Heart left ventricle (tissue), 16 donors: ENCODE data around the gene SLC39A9. TPM values are rescaled to one million over a fixed set of nuclear protein-coding genes. Genes with fewer than 3 reads are reported as not detected.

ENCODE experiments used
- ATAC-seq, 4 donors: fragments of 200-7000 bp; cut with Tn5 transposase; one replicate each; pipeline ENCODE4 v1.9.1; 2020 to 2022; ENCODE audit warnings: moderate library complexity in 4 of 4, mild to moderate bottlenecking in 3 of 4, moderate number of reproducible peaks in 1 of 4
- DNase-seq, 5 donors: peaks; one replicate each; pipeline ENCODE4 v3.0.0-alpha.2; 2020
- H3K27ac ChIP-seq, 12 donors: fragments of 200-600 bp; sonication (generic) in 4 of 12; one replicate each; pipeline versions ENCODE4 v1.5.0 to v1.8.0; 2016 to 2022; ENCODE audit warnings: mild to moderate bottlenecking in 2 of 12
- H3K27me3 ChIP-seq, 9 donors: fragments of 200-600 bp; sonication (generic) in 2 of 9; one replicate each; pipeline versions ENCODE4 v1.5.1 to v1.8.0; 2016 to 2022; ENCODE audit warnings: mild to moderate bottlenecking in 3 of 9
- H3K36me3 ChIP-seq, 9 donors: fragments of 200-600 bp; sonication (generic) in 2 of 9; one replicate each; pipeline versions ENCODE4 v1.5.0 to v1.8.0; 2018 to 2022; ENCODE audit warnings: mild to moderate bottlenecking in 2 of 9
- H3K4me1 ChIP-seq, 12 donors: fragments of 200-600 bp; sonication (generic) in 4 of 12; one replicate each; pipeline versions ENCODE4 v1.5.0 to v1.8.0; 2016 to 2022; ENCODE audit warnings: mild to moderate bottlenecking in 3 of 12
- H3K4me3 ChIP-seq, 12 donors: fragments of 200-600 bp; sonication (generic) in 4 of 12; one replicate each; pipeline versions ENCODE4 v1.5.0 to v1.8.0; 2017 to 2022; ENCODE audit warnings: mild to moderate bottlenecking in 9 of 12, moderate library complexity in 4 of 12
- H3K9me3 ChIP-seq, 12 donors: fragments of 200-600 bp; sonication (generic) in 4 of 12; one replicate each; pipeline versions ENCODE4 v1.5.0 to v1.8.0; 2016 to 2022; ENCODE audit warnings: mild to moderate bottlenecking in 1 of 12
- POLR2A ChIP-seq, 2 donors: fragments of 450-650 bp; IDR thresholded peaks; one replicate each; pipeline ENCODE4 v1.6.1; 2017; ENCODE audit warnings: antibody characterized with exemption in 2 of 2, mild to moderate bottlenecking in 2 of 2, moderate library complexity in 2 of 2
- WGBS, 4 donors: extraction: QIAGEN DNeasy Blood & Tissue Kit in 2 of 4; methylation state at CpG; one replicate each; pipeline versions ENCODE4 v1.1.5 to v1.1.7; 2013 to 2018; 5-methylcytosine and 5-hydroxymethylcytosine counted together
- intact Hi-C, 10 donors: fragments of 100-400 bp; cut with DNase I; formaldehyde crosslinking; loops; one replicate each; pipeline versions ENCODE4 v1.11.1 to v1.14.2; 2022
- polyA plus RNA-seq, 2 donors: library from polyadenylated mRNA; stranded (reverse); fragments of 200-250 nt; gene quantifications; one replicate each; pipeline ENCODE4 v1.2.3, GENCODE V29; 2013
- total RNA-seq, 9 donors: library from RNA; depleted of rRNA in 2 of 9; stranded (reverse); fragments of >200 nt in 2 of 9; fragmentation: NEBNext Ultra II Directional in 3 of 9; extraction: Animal tissue kit (Norgen Biotek cat#: 25700) in 3 of 9; gene quantifications; one replicate each; pipeline versions ENCODE4 v1.1.0 to v1.2.4, GENCODE V29; 2016 to 2023
- TF ChIP-seq, protein P1 (sequence below), 12 donors: fragments of 200-600 bp; sonication (generic) in 4 of 12; IDR thresholded peaks; one replicate each; pipeline versions ENCODE4 v1.5.0 to v1.8.0; 2018 to 2022; ENCODE audit warnings: antibody characterized with exemption in 12 of 12, mild to moderate bottlenecking in 5 of 12
- donor health status: ischemic (EF 13 %, LVEDD 7.1; RV severe dilation, severe dysfunction).
- donor health status: healthy with polysubstance abuse.
- donor health status: DM: no; HTN: yes; CAD: no.
- donor health status: DM: no; HTN: no; CAD: no.
- donor health status: ischemic (EF 25% LVEDD 6.9; RV normal size, moderate dysfunction).
- donor health status: ischemic (EF 25% LVEDD 5.7; RV mildly dilated, moderate dysfunction).
- donor health status: healthy.
- donor health status: DM: yes; HTN: yes; CAD: no.
- donor health status: ischemic (EF 35%, LVEDD 5.7; RV mildly dilated, moderate dysfunction).
- donor health status: nonischemic (EF 11% LVEDD 7.7; RV severe dilation, severe dysfunction).
- donor health status: DM: yes; HTN: yes; CAD: no.
- donor health status: PGD.
- donor health status: ischemic (EF 29% LVEDD 5.4; RV normal size, mild dysfunction).
- donor health status: nonischemic (EF 23%, LVEDD 6.1; RV moderate dilation, normal function).

Gene SLC39A9
- total and polyA plus RNA-seq, 11 donors: 7.2 to 37.5 (median 25.5) TPM

DNA sequence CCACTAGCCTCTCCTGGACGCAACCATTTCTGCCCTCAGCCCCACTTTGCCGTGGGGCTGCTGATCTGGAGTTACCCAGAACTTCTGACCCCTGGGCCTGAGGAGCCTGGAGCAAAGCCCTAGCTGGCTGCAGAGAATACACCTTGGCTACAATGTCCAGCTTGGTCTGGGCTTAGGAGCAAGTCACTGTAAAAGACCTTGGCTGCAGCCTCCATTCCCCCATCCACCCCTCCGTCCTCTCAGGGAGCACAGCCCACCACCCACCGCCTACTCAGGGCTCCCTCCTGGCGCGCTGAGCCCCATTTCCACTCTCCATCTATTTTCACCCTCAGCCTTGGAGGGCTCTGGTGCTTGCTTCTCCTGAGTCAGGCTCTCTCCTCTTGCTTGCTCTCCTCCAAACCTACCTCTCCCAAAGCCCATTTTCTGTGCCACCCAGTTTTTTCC is 43.3 kb upstream of the SLC39A9 start:
- peak in 1 of 4 donors; percentile 5 for ATAC-seq
- Histone ChIP-seq H3K4me1 (peaks cover 0 to 23% (median 11%) of the 10 kb centered on the region in 12 donors), H3K36me3 (peaks cover 0 to 10% (median 7%) of the 10 kb centered on the region in 9 donors), H3K27ac (peak overlapping the region in 9 of 12 donors; percentile 18 to 64 (median 46)), H3K27me3 (no peaks in the 10 kb centered on the region), H3K4me3 (no peak overlapping the region), H3K9me3 (no peaks in the 10 kb centered on the region)
- TF ChIP-seq POLR2A (IDR thresholded peaks at IDR 0.05): no peak
- TF ChIP-seq, protein P1, sequence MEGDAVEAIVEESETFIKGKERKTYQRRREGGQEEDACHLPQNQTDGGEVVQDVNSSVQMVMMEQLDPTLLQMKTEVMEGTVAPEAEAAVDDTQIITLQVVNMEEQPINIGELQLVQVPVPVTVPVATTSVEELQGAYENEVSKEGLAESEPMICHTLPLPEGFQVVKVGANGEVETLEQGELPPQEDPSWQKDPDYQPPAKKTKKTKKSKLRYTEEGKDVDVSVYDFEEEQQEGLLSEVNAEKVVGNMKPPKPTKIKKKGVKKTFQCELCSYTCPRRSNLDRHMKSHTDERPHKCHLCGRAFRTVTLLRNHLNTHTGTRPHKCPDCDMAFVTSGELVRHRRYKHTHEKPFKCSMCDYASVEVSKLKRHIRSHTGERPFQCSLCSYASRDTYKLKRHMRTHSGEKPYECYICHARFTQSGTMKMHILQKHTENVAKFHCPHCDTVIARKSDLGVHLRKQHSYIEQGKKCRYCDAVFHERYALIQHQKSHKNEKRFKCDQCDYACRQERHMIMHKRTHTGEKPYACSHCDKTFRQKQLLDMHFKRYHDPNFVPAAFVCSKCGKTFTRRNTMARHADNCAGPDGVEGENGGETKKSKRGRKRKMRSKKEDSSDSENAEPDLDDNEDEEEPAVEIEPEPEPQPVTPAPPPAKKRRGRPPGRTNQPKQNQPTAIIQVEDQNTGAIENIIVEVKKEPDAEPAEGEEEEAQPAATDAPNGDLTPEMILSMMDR (IDR thresholded peaks at IDR 0.05): no peak
- intact Hi-C loops: loop anchor here in 2 of 10 donors (5.0 kb wide), 1 partner anchor 98 kb away; no protein-coding TSS in a partner anchor
- 83 to 96% (median 89%) methylated on average over 6 of the region's 6 CpGs for WGBS, 4 donors
- DNase-seq: no peak

DNA sequence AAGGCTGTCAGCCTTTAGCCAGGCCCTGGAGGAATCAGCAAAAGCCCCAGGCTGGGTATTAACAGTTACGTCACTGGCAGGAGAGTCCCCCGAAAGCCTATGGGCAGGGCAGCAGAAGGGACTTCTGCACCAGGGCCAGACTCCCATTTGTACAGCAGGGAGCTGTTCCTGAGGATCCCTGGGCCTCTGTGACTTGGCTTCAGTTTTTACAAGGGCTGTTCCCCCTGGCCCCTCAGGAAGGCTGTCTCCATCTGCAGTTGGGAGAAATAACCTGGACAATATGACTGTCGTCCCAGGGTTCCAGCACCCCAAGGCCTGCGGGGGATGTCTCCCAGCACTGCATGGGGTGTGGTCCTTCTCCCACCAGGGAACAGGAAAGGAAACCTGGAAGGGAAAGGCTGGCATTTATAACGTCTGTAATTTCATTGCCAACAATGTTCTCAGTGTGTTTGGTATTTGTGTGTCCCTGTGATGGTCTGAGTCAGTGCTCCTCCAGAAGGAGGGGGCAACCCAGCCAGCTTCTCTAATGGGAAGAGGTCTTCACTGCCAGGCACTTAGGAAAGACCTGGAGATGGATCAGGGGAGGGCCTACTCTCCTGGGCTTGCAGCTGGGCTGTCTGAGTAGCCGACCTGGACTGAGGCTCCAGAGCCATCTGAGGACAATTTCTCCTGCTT is 42.7 kb upstream of the SLC39A9 start:
- Histone ChIP-seq H3K4me1 (peaks cover 0 to 23% (median 11%) of the 10 kb centered on the region in 12 donors), H3K27me3 (no peaks in the 10 kb centered on the region), H3K36me3 (peaks cover 0 to 10% (median 4%) of the 10 kb centered on the region in 9 donors), H3K27ac (peak overlapping the region in 9 of 12 donors; percentile 18 to 64 (median 46)), H3K9me3 (no peaks in the 10 kb centered on the region), H3K4me3 (no peak overlapping the region)
- WGBS, 4 donors: 46 to 63% (median 57%) methylated on average over 5 to 6 of the region's 6 CpGs
- ATAC-seq (peak in 3 of 4 donors; percentile 52 to 80 (median 72)), DNase-seq (peak in 2 of 5 donors; percentile 59 to 61)
- TF ChIP-seq, protein P1 (IDR thresholded peaks at IDR 0.05): no peak
- TF ChIP-seq POLR2A (IDR thresholded peaks at IDR 0.05): no peak
- intact Hi-C loops: loop anchor here in 2 of 10 donors (5.0 kb wide), 1 partner anchor 98 kb away; no protein-coding TSS in a partner anchor

DNA sequence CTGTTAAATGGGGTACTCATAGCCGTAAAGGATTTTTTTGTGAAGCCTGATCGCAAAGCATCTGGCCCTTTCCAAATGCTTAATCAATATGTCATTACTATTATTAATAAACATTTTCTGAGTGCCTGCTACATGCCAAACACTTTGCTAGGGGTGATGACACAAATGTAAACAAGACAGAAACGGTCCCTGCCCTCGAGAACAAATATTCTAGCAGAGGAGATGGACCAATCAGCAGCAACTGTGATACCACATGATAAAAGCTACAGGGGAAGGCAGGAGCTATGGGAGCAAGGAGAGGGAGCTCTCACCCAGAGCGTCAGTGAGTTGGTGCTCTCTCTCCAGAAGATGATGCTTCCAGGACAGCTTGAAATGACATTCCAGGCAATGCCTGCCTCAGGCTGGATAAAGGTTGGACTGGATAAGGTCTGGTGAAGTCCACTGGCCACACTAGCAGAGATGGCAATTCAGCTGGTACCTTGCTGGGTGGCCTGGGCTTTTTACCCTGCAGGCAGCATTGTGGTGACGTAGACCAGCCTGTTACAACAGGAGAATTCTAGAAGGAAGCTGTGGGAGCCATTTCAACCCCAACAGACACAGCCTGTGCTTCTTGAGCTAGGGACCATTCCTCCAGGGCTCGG is 41.5 kb upstream of the SLC39A9 start:
- 78 to 81% (median 80%) methylated on average over 7 of the region's 7 CpGs for WGBS, 4 donors
- no peak overlapping the region for H3K27ac ChIP-seq
- no peak for DNase-seq
- H3K9me3 ChIP-seq: no peaks in the 10 kb centered on the region
- intact Hi-C loops: loop anchor here in 2 of 10 donors (5.0 kb wide), 1 partner anchor 100 kb away; no protein-coding TSS in a partner anchor
- peaks cover 0 to 4% (median 0%) of the 10 kb centered on the region in 9 donors for H3K36me3 ChIP-seq
- no peak overlapping the region for H3K4me3 ChIP-seq
- TF ChIP-seq, protein P1 (IDR thresholded peaks at IDR 0.05): no peak
- no peak for TF ChIP-seq POLR2A (IDR thresholded peaks at IDR 0.05)
- H3K4me1 ChIP-seq: peaks cover 0 to 15% (median 11%) of the 10 kb centered on the region in 12 donors
- H3K27me3 ChIP-seq: no peaks in the 10 kb centered on the region
- ATAC-seq: no peak
